ENCODE data around the gene ARHGAP8. TPM values are rescaled to one million over a fixed set of nuclear protein-coding genes. Genes with fewer than 3 reads are reported as not detected.

The ARHGAP8 gene
- polyA plus RNA-seq, 2 of the 4 experiments (the other 2 are of a cell fraction) = 1.2 to 3.8 TPM

DNA sequence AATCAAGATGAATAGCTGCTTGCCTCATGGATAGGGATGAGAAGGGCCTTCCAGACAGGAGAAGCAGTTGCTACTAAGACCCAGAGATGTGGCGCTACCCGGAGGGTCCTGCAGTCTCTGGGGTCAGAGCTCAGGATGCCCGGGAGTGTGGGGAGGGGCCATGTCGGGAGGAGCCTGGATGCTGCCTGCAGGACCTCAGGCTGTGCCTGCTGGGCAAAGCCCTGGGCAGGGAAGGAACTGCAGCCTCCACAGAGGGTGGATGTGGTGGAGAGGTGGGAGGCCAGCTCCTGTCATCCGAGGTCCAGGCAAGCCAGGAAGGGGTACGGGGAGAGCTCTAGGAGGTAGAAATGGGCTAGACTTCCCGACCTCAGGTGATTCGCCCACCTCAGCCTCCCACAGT, 39.4 kb upstream of the ARHGAP8 start:
- WGBS (ENCODE audit: missing lambda C conversion rate) = 88% methylated on average over 8 of the region's 8 CpGs
- ChIA-PET CTCF (interaction anchor here (1.5 to 1.6 kb wide), 2 partner anchors 9 to 23 kb away, joined by 3 read pairs; no protein-coding TSS in a partner anchor), POLR2A (no interaction called here)
- Histone ChIP-seq H3K27ac (no peak overlapping the region), H3K9me3 (no peaks in the 10 kb centered on the region), H3K4me2 (no peak overlapping the region), H3K4me1 (peaks cover 6% of the 10 kb centered on the region; the same call in 1 of the 3 replicates), H3K4me3 (no peak overlapping the region)
- TF ChIP-seq GATA3 (IDR thresholded peaks at IDR 0.05; ENCODE audit: borderline replicate concordance) = no peak
- TF ChIP-seq FOXS1 (CRISPR knock-in tag; IDR thresholded peaks at IDR 0.05) = no peak
- TF ChIP-seq HOXB5 (CRISPR knock-in tag; IDR thresholded peaks at IDR 0.05) = no peak
- no peak for TF ChIP-seq HDAC2 (IDR thresholded peaks at IDR 0.05)
- TF ChIP-seq RNF2 (IDR thresholded peaks at IDR 0.05; ENCODE audit: borderline replicate concordance, low read depth) = no peak
- TF ChIP-seq JUNB (IDR thresholded peaks at IDR 0.05) = no peak
- no peak for TF ChIP-seq ESRRA (IDR thresholded peaks at IDR 0.05; ENCODE audit: borderline replicate concordance, low read length)
- no peak for TF ChIP-seq ATOH8 (CRISPR knock-in tag; IDR thresholded peaks at IDR 0.05; ENCODE audit: low read depth)
- ATAC-seq = no peak; a peak in 1 of 6 replicates
- FAIRE-seq = no peak
- no peak for DNase-seq (ENCODE audit: low read depth in 1 of 2, low spot score in 1 of 2)

- Histone ChIP-seq H3K9me3 (no peaks in the 10 kb centered on the region), H3K27ac (no peak overlapping the region), H3K4me2 (no peak overlapping the region), H3K4me3 (no peak overlapping the region), H3K4me1 (peaks cover 6% of the 10 kb centered on the region; the same call in 1 of the 3 replicates)
- ChIA-PET POLR2A (no interaction called here), CTCF (interaction anchor here (1.0 to 1.6 kb wide), 4 partner anchors 7 to 17 kb away, joined by 3 to 4 read pairs (median 3); no protein-coding TSS in a partner anchor)
- no peak for ATAC-seq
- TF ChIP-seq TFCP2L1 (CRISPR knock-in tag; IDR thresholded peaks at IDR 0.05) (no peak), RAD21 (conservative IDR thresholded peaks at IDR 0.05 in 1 of 2, IDR thresholded peaks at IDR 0.05 in 1 of 2) (no peak), MYC (IDR thresholded peaks at IDR 0.05; ENCODE audit: borderline replicate concordance, low read length) (no peak), SREBF2 (IDR thresholded peaks at IDR 0.05) (no peak), ZSCAN20 (CRISPR knock-in tag; IDR thresholded peaks at IDR 0.05) (no peak), CHD4 (IDR thresholded peaks at IDR 0.05; ENCODE audit: borderline replicate concordance) (no peak), REST (IDR thresholded peaks at IDR 0.05) (no peak), NPAS2 (CRISPR knock-in tag; IDR thresholded peaks at IDR 0.05; ENCODE audit: borderline replicate concordance) (no peak), CEBPB (IDR thresholded peaks at IDR 0.05) (no peak), SMC3 (IDR thresholded peaks at IDR 0.05) (no peak), POLR2AphosphoS2 (conservative IDR thresholded peaks at IDR 0.05; ENCODE audit: low read length) (no peak), HOXA7 (CRISPR knock-in tag; IDR thresholded peaks at IDR 0.05) (no peak), EP300 (IDR thresholded peaks at IDR 0.05) (no peak), HOXB5 (CRISPR knock-in tag; IDR thresholded peaks at IDR 0.05) (no peak), KDM5A (IDR thresholded peaks at IDR 0.05) (no peak), FOSB (CRISPR knock-in tag; IDR thresholded peaks at IDR 0.05) (no peak), CBX8 (IDR thresholded peaks at IDR 0.05) (no peak), USF2 (IDR thresholded peaks at IDR 0.05) (no peak), MAX (IDR thresholded peaks at IDR 0.05) (no peak)
- TF ChIP-seq, protein P1, sequence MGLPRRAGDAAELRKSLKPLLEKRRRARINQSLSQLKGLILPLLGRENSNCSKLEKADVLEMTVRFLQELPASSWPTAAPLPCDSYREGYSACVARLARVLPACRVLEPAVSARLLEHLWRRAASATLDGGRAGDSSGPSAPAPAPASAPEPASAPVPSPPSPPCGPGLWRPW (IDR thresholded peaks at IDR 0.05) = no peak
- DNase-seq (ENCODE audit: low read depth in 1 of 2, low spot score in 1 of 2) = no peak
- no peak for FAIRE-seq
- WGBS (ENCODE audit: missing lambda C conversion rate) = 78% methylated on average over 11 of the region's 18 CpGs
Observed at GRCh38 chr22:44714703-44715350, 37.5 kb upstream of the ARHGAP8 start.

Data from A549 (cell line).